Right lobe of liver (tissue), 4 donors: ENCODE results near the gene CENPC.

Experiments used
- POLR2A ChIP-seq: fragments of 450-650 bp; IDR thresholded peaks from one replicate; pipeline ENCODE4 v1.6.1; 2017; ENCODE audit warnings: antibody characterized with exemption, mild to moderate bottlenecking
- TF ChIP-seq, protein P1 (sequence below), 4 donors: fragments of 200-600 bp in 3 of 4; fragments of 450-650 bp in 1 of 4; IDR thresholded peaks; one replicate each; pipeline versions ENCODE4 v1.5.1 to v1.8.0; 2016 to 2022; ENCODE audit warnings: antibody characterized with exemption in 4 of 4, mild to moderate bottlenecking in 2 of 4
- donor health status: DM: no; HTN: no; CAD: no.
- donor health status: DM: no; HTN: no; CAD: no.
- donor health status: DM: no; HTN: yes; CAD: no.

DNA sequence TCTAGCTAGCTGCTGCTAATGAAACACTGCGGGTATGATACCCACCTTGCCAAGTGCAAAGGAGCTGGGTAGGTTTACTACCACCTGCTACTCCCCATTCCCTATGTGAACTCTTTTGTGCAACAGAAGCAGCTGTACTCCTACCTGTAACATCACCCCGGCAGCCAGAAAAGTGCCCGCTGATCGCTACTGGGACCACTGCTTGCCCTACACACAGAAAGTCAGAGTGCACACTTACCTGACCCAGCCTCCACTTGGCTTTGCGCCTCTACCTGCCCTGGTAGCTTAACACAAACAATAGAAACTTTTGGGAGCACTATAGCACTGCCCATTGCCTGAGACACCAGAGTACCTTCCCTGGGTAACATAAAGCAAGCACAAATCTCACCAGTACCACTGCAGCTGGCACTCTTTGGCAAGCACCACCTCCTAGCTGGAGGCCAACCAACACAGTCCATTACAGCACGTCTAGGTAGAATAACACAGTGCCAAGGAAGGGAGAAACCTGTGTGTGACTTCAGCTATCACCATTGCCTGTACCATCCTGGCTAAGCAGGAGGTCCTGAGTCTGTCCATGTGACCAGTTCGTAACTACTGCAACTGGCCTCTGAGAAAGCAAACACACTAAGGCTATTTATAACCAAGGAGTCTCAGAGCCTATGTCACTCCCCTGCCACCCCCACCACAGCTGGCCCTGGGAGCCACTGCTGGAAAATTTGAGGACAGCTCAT, 80.1 kb downstream of the CENPC start:
- TF ChIP-seq, protein P1, sequence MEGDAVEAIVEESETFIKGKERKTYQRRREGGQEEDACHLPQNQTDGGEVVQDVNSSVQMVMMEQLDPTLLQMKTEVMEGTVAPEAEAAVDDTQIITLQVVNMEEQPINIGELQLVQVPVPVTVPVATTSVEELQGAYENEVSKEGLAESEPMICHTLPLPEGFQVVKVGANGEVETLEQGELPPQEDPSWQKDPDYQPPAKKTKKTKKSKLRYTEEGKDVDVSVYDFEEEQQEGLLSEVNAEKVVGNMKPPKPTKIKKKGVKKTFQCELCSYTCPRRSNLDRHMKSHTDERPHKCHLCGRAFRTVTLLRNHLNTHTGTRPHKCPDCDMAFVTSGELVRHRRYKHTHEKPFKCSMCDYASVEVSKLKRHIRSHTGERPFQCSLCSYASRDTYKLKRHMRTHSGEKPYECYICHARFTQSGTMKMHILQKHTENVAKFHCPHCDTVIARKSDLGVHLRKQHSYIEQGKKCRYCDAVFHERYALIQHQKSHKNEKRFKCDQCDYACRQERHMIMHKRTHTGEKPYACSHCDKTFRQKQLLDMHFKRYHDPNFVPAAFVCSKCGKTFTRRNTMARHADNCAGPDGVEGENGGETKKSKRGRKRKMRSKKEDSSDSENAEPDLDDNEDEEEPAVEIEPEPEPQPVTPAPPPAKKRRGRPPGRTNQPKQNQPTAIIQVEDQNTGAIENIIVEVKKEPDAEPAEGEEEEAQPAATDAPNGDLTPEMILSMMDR (IDR thresholded peaks at IDR 0.05) = no peak
- no peak for TF ChIP-seq POLR2A
